GM12891 (cell line): ENCODE measurements around the gene PCDHB7.
"Not testable (repeated sequence)": the region's sequence is repeated elsewhere in the genome, so short reads cannot be mapped to it uniquely, and the experiment has no call there.

Experiments used
- POLR2A ChIP-seq: IDR thresholded peaks from 2 replicates; pipeline ENCODE4 v1.6.1; 2011; ENCODE audit warnings: low read depth, low read length, control low read depth
- POLR2AphosphoS5 ChIP-seq: IDR thresholded peaks from 2 replicates; pipeline ENCODE4 v1.6.1; 2011; ENCODE audit warnings: low read depth, low read length, control low read depth
- TAF1 ChIP-seq: IDR thresholded peaks from 2 replicates; pipeline ENCODE4 v1.6.1; 2011; ENCODE audit warnings: low read depth, low read length, control low read depth

GRCh38 chr5:141157901-141158300 is 14.5 kb upstream of the PCDHB7 start:
- not testable (repeated sequence) for TF ChIP-seq TAF1, POLR2A, POLR2AphosphoS5
